Measurements from ENCODE around the gene C1orf185.

- TF ChIP-seq CTCF (IDR thresholded peaks at IDR 0.05) = no peak
- TF ChIP-seq POLR2A (IDR thresholded peaks at IDR 0.05) = no peak
Measured at GRCh38 chr1:51157395-51157794, 55.4 kb downstream of the C1orf185 start.

Measured in heart left ventricle (tissue), 13 donors.